ACHN (cell line): ENCODE results near the gene RNLS.
A peak's percentile ranks its signal among the peaks of the same experiment; 100 is the strongest.

Source experiments
- DNase-seq: peaks from one replicate; pipeline ENCODE4 v3.0.0-alpha.2; 2015
- in situ Hi-C: cut with HindIII; loops from 2 replicates; pipeline ENCODE4 v1.10.0; 2017; ENCODE audit warnings: low sequenced_read_pairs, low pct_ligation_motif_present, low pct_unique_long_range_greater_than_20kb

Gene RNLS

GRCh38 chr10:88528806-88529570, 54.1 kb downstream of the RNLS start:
- no peak for DNase-seq
- in situ Hi-C loops = no loop called here

- no peak for DNase-seq
- in situ Hi-C loops = no loop called here
These were observed 54.9 kb downstream of the RNLS start for GRCh38 chr10:88528201-88528600.

- in situ Hi-C loops = no loop called here
- no peak for DNase-seq
These were observed 55.9 kb downstream of the RNLS start for GRCh38 chr10:88527245-88527644.

GRCh38 chr10:88526501-88527105, 56.5 kb downstream of the RNLS start:
- no peak for DNase-seq
- in situ Hi-C loops = no loop called here

GRCh38 chr10:88525371-88526069, 57.6 kb downstream of the RNLS start:
- in situ Hi-C loops = no loop called here

GRCh38 chr10:88523739-88524400, 59.2 kb downstream of the RNLS start:
- peak; percentile 23 for DNase-seq
- in situ Hi-C loops = no loop called here

More at GRCh38 chr10:88525371-88526069, 57.6 kb downstream of the RNLS start:
- DNase-seq = peak; percentile 82

- in situ Hi-C loops = no loop called here
- no peak for DNase-seq
These were observed 60.4 kb downstream of the RNLS start for GRCh38 chr10:88522715-88523114.

- no peak for DNase-seq
These were observed 61.3 kb downstream of the RNLS start for GRCh38 chr10:88521791-88522190.

GRCh38 chr10:88515235-88515634, 67.9 kb downstream of the RNLS start:
- DNase-seq = no peak
- in situ Hi-C loops = no loop called here

More at GRCh38 chr10:88521791-88522190, 61.3 kb downstream of the RNLS start:
- in situ Hi-C loops = no loop called here

- in situ Hi-C loops = no loop called here
- DNase-seq = no peak
These were observed 70.5 kb downstream of the RNLS start for GRCh38 chr10:88512599-88512998.

GRCh38 chr10:88508796-88509195, 74.3 kb downstream of the RNLS start:
- in situ Hi-C loops = no loop called here
- DNase-seq = no peak

- no peak for DNase-seq
- in situ Hi-C loops = no loop called here
These were observed 75.2 kb downstream of the RNLS start for GRCh38 chr10:88507826-88508453.

GRCh38 chr10:88507404-88507803, 75.7 kb downstream of the RNLS start:
- no peak for DNase-seq
- in situ Hi-C loops = no loop called here

- in situ Hi-C loops = no loop called here
- no peak for DNase-seq
These were observed 77.4 kb downstream of the RNLS start for GRCh38 chr10:88505680-88506215.

- DNase-seq = no peak
- in situ Hi-C loops = no loop called here
These were observed 77.9 kb downstream of the RNLS start for GRCh38 chr10:88505265-88505664.

- DNase-seq = no peak
- in situ Hi-C loops = no loop called here
These were observed 82.5 kb downstream of the RNLS start for GRCh38 chr10:88500656-88501055.

- DNase-seq = no peak
- in situ Hi-C loops = no loop called here
These were observed 83.3 kb downstream of the RNLS start for GRCh38 chr10:88499569-88500470.
